HL-60/S4 treated with retinoic acid at 250 ng/mL for 4 days and 3 days (cell line): ENCODE data around the gene SLC7A8.
"Not testable (repeated sequence)": the region's sequence is repeated elsewhere in the genome, so short reads cannot be mapped to it uniquely, and the experiment has no call there.

Source experiments
- in situ Hi-C: fragments of 300-500 bp; cut with MboI; formaldehyde crosslinking; loops from 2 replicates; pipeline ENCODE4 v1.7.0; 2022; ENCODE audit warnings: low sequenced_read_pairs

Gene SLC7A8

GRCh38 chr14:23183479-23183878, at the start of gene SLC7A8:
Gene SLC7A8 (minus strand): TSS chr14:23183660. CDS start chr14:23182914, 746 bp downstream.
- in situ Hi-C loops: loop anchor here (10.0 kb wide), 1 partner anchor 59 kb away; no protein-coding TSS in a partner anchor

GRCh38 chr14:23232241-23232808, 48.9 kb upstream of the SLC7A8 start:
- in situ Hi-C loops: not testable (repeated sequence)

- in situ Hi-C loops: no loop called here
These were observed 45.4 kb upstream of the SLC7A8 start for GRCh38 chr14:23228812-23229211.

GRCh38 chr14:23227566-23227965, 44.1 kb upstream of the SLC7A8 start:
- in situ Hi-C loops: no loop called here

GRCh38 chr14:23224958-23225357, 41.5 kb upstream of the SLC7A8 start:
- in situ Hi-C loops: not testable (repeated sequence)

GRCh38 chr14:23219075-23219474, 35.6 kb upstream of the SLC7A8 start:
- in situ Hi-C loops: no loop called here

GRCh38 chr14:23217032-23218020, 33.9 kb upstream of the SLC7A8 start:
- in situ Hi-C loops: no loop called here

GRCh38 chr14:23215421-23215820, 32.0 kb upstream of the SLC7A8 start:
- in situ Hi-C loops: no loop called here

- in situ Hi-C loops: no loop called here
These were observed 26.4 kb upstream of the SLC7A8 start for GRCh38 chr14:23209651-23210423.

- in situ Hi-C loops: no loop called here
These were observed 24.9 kb upstream of the SLC7A8 start for GRCh38 chr14:23208324-23208723.

- in situ Hi-C loops: no loop called here
These were observed 23.7 kb upstream of the SLC7A8 start for GRCh38 chr14:23207146-23207540.

GRCh38 chr14:23206422-23207145, 23.1 kb upstream of the SLC7A8 start:
- in situ Hi-C loops: no loop called here

- in situ Hi-C loops: no loop called here
These were observed 18.5 kb upstream of the SLC7A8 start for GRCh38 chr14:23202001-23202400.

GRCh38 chr14:23199141-23199540, 15.7 kb upstream of the SLC7A8 start:
- in situ Hi-C loops: not testable (repeated sequence)

GRCh38 chr14:23196487-23196886, 13.0 kb upstream of the SLC7A8 start:
- in situ Hi-C loops: not testable (repeated sequence)

GRCh38 chr14:23195552-23196101, 12.2 kb upstream of the SLC7A8 start:
- in situ Hi-C loops: no loop called here

- in situ Hi-C loops: no loop called here
These were observed 10.0 kb upstream of the SLC7A8 start for GRCh38 chr14:23193432-23193831.

- in situ Hi-C loops: loop anchor here (10.0 kb wide), 1 partner anchor 63 kb away; no protein-coding TSS in a partner anchor
These were observed 4.5 kb upstream of the SLC7A8 start for GRCh38 chr14:23187925-23188324.

GRCh38 chr14:23186913-23187654, 3.6 kb upstream of the SLC7A8 start:
- in situ Hi-C loops: loop anchor here (10.0 kb wide), 1 partner anchor 62 kb away; no protein-coding TSS in a partner anchor
